GM18508 (cell line): ENCODE measurements around the gene DZIP1.

ENCODE experiments used
- ATAC-seq: cut with Tn5 transposase; IDR thresholded peaks from one replicate; pipeline ENCODE4 v1.9.1; 2021; ENCODE audit warnings: moderate number of reproducible peaks; ENCODE audit not compliant: insufficient read depth, unreplicated experiment

Gene DZIP1

GRCh38 chr13:95553581-95554385 is 90.7 kb downstream of the DZIP1 start:
- ATAC-seq: no peak

GRCh38 chr13:95552539-95553441 is 91.7 kb downstream of the DZIP1 start, which contains the start of gene CLDN10:
CLDN10 (plus strand) TSS chr13:95552720; CDS start chr13:95552754, 34 bp downstream.
- ATAC-seq: no peak

GRCh38 chr13:95552208-95552538 is 92.3 kb downstream of the DZIP1 start:
- no peak for ATAC-seq

DNA sequence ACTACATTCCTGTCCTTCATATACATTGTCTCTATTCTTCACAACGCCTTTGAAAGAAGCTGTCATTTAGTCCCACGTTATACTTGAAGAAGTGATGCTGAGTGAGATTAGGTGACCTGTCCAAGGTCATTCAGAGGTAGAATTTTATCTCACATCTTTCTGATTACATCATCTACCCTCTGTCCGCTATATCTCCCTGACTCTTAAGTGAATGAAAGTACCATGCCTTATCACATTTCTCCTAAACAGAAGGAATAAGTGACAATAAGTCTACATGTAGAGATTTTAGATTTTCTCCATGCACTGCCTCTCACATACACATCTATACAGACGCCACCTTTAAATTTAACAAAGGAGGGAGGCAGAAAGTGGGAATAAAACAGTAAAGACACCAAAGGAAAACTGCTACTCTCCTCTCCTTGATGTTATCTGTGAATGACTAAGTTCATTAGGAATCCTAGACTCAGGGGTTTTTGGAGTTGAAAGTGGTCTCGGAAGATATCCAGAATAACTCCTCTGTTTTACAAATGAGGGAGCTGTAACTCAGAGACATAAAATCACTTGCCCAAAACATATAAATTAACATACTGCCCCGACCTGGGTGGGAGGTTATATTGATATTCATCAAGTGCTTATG is 96.9 kb downstream of the DZIP1 start:
- ATAC-seq: no peak

- ATAC-seq: no peak
Measured at GRCh38 chr13:95546919-95547318, 97.6 kb downstream of the DZIP1 start.

- ATAC-seq: no peak
Measured at GRCh38 chr13:95544293-95544692, 100.2 kb downstream of the DZIP1 start.

GRCh38 chr13:95541911-95542474 is 102.5 kb downstream of the DZIP1 start:
- ATAC-seq: no peak

DNA sequence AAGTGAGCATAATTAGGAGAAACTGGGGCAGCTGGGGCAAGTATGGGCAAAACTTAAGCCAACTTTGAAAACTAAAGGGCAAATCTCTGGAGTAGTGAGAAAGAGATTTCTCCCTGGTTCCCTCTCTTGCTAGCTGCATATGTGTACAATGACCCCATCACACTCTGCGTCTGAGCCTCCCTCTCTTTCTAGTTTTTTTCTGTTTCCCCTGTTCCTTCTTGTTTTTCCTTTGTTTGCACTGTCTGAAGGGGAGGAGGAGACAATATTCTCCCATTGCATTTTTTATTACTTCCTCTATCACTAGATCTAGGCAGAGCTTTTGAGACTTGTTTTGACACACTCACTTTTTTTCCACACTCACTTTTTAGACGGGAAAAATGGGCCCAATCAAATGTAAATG is 103.2 kb downstream of the DZIP1 start:
- no peak for ATAC-seq

GRCh38 chr13:95540888-95541287 is 103.6 kb downstream of the DZIP1 start:
- no peak for ATAC-seq

DNA sequence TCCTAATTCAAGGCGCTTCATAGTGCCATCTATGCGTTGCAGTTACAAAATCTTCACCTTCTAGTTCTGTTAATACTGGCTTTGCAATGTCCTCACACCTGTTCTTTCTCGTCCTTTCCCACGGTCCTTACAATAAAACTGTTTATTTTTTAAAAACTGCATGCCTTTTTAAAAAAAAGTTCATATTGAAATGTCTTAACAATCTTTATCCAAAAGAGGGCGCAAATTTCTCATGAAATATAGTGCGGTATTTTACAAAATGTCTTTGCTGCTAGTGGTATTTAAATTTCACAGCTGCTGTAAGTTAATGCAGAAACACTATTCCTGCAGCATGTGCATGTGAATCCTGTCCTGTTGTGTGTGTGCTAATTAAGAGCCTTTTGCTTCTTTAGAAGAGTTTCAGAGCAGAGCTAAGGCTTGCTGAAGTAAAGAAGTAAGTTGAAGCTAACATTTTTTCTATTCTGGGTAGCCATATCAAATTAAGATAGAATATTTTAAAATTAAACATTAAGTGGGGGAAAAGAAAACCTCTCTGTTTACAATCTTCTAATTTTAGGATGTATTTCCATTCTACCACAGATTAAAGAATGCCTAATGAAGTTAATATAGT is 107.8 kb downstream of the DZIP1 start:
- ATAC-seq: no peak

DNA sequence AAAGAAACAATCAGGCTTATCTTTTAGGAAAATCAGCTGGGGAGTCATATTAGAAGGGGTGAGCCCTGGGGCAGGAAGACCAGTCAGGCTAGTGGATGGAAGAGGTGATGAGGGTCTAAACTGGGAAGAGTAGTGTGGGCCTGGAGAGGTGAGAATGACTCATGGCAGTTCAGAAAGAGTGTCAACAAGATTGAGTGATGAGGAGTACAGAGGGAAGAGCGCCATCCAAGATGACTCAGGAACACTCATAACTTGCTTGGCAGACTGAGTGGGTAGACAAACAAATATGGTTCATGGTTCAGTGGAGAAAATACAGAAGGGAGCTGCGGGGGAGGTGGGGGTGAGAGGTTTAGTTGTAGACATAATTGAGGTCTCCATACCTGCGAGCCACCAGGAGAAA is 109.3 kb downstream of the DZIP1 start:
- no peak for ATAC-seq

GRCh38 chr13:95533545-95534160 is 110.9 kb downstream of the DZIP1 start:
- ATAC-seq: no peak

DNA sequence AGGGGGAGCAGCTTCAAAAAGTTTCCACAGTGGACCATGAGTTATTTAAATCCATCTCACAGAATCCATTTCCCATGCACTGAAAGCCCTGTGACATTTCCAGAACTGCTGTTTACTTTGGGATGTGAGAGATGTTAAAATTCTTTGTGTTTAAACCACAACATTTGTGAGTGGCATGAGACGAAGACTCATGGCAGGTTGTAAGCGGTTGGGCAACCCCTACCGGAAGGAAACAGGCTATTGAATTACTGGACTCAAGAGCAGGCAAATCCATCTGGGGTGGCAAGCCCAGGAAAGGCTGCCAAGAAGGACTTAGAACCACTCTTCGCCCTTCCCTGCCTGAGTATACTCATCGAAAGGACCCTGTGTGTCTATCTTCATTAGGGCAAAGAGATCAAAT is 114.3 kb downstream of the DZIP1 start:
- no peak for ATAC-seq
